GM21717 (cell line): ENCODE data around the gene PGBD5.

Source experiments
- ATAC-seq: cut with Tn5 transposase; IDR thresholded peaks from one replicate; pipeline ENCODE4 v1.9.1; 2021; ENCODE audit warnings: mild to moderate bottlenecking, moderate library complexity; ENCODE audit not compliant: unreplicated experiment

The PGBD5 gene

DNA sequence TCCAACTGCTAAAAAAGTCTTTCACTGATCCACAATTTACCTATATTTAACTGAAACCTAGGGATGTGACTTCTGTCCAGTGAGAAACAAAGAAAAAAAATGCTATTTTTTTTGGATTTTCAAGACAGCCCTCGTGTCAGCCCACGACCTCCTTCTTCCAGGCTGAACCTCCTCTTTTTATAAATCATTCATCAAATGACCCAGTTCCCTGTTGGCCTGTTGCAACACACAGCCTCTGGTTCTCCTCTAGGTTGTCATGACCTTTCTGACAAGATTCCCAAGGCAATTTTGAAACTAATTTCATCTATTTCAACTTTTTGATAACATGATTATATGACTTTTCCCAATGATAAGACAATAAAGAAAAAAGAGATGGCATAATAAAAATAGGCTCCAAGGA, 74.6 kb downstream of the PGBD5 start:
- ATAC-seq = no peak

DNA sequence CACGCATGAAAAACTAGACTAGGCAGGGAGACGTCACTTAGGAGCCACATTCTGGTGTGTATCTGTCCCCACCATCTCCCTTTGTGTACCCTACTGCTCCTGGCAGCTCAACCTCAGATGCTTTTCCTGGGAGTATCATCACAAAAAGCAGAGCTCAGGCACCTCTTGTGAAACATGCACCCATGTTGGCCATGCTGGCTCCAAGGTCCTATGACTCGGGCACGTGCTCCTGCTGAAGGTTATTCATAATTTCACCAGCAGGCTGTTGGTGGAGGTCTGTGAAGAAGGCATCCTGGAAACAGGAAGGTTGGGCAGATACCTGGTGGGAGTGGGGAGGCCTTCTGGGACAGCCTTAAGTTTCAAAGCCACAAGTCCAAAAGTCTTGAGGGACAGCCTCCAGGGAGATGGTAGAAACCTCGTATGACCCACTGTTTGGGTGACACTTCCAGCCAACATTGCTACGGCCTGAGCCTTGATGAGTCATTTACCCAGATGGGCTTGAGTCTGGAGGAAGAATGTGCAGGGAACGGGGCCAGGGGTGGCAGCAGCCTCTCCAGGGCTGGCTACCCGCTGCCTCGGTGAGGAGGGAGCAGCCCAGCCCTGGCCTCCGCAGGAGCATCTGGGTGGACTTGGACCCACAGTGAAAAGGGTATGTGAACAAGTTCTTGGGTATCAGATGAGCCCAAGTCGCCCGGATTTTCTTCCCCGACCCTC, 75.8 kb downstream of the PGBD5 start:
- ATAC-seq = no peak

DNA sequence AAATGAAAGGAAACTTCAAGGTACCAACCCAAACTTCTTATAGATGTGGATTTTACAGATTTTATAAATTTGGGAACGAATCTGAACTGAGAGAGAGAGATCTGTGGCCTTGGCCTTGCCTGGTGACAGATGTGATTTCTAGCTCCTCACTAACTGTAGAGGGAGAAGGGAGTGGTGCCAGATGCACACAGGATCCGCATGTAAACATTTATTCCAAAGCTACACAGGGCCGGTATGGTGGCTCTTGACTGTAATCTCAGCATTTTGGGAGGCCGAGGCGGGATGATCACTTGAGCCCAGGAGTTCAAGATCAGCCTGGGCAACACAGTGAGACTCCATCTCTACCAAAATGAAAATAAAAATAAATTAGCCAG, 77.1 kb downstream of the PGBD5 start:
- ATAC-seq = no peak

DNA sequence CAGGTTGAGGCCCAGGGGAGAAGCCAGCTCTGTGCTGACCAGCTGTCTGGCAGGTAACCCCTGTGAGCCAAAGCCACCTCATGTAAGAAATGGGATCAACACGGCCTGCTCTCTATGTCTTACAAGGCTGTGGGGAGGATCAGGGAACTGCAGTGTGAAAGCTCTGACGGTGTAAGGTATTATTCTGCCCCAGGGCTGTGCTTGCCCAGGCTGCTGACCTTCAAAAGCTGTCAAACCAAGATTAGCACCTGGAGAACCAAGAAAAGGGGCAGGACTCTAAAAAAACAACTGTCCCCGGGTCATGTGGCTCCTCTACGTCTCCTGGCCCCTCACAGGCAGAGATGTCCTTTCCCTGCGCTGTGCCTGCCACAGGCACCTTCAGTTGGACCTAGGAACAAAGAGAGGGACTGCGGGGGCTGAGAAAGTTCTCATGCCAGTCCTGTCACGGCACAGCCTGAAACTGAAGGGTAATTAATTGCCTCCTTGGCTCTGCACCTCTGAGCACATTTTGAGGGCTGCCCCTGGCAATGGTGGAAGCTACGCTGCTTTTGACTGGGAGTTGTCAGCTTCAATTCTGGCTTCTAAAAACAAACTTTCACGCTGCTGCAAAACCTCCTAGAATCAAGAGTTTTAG, 77.6 kb downstream of the PGBD5 start:
- no peak for ATAC-seq

DNA sequence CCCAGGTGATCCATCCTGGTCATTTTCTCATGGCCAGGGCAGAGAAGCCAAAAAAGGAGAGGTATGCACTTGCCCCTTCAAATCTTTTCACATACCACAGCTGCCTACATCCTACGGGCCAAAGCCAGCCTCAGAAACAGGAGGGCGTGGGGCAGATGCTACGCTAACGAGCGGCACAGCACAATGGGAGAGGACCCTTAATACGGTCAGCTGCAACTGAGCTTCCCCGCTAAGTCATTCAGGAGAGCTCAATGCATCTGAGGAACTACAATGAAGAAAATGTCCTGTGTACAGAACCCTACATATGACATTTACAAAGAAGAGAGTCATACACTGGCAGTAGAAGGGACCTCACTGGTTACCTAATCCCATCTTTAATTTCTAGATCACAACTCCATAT, 78.2 kb downstream of the PGBD5 start:
- no peak for ATAC-seq

DNA sequence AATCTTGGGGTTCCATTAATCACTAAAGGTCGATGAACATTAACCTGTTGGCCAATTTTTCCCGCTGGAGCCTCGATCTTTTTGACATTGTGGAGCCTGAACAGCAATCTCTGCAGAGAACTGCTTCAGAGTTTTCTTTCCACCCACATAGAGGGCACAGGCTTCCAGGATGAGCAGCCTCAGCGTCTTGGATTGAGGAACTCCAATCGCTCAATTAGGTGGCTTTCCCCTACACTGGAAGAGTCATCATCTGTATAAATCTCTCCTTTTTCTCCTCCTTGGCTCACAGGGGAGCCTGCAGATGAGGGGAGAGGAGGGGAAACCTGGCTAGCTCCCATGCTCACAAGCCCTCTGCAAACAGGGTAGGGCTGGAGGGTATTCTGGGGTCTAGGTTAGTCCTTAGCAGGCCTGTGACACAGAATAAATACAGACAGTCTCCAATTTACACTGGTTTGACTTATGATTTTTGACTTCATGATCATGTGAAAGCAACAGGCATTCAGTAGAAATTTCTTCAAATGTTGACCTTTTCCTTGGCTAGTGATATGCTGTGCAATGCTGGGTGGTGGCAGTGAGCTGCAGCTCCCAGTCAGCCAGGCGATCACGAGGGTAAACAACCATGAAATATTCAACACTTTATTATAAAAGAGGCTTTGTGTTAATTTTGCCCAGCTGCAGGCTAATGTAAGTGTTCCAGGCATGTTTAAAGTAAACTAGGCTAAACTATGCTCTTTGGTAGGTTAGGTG, 80.8 kb downstream of the PGBD5 start:
- ATAC-seq = no peak

DNA sequence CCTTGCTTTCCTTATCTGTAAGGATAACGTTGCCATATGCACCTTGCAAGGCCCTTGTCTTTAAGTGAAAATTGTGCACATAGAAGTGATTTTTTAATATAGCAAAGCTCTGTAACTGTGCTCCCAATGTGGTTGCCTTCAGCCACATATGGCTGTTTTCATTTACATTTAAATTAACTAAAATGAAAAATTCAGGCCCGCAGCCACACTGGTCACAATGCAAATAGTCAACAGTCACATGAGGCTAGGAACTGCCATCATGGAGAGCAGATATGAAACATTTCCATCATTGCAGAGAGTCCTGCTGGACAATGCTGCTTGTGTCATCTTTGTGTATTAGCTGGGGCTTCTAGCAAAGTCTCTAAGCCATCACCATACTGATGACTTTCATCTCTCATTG, 83.4 kb downstream of the PGBD5 start:
- ATAC-seq = no peak

DNA sequence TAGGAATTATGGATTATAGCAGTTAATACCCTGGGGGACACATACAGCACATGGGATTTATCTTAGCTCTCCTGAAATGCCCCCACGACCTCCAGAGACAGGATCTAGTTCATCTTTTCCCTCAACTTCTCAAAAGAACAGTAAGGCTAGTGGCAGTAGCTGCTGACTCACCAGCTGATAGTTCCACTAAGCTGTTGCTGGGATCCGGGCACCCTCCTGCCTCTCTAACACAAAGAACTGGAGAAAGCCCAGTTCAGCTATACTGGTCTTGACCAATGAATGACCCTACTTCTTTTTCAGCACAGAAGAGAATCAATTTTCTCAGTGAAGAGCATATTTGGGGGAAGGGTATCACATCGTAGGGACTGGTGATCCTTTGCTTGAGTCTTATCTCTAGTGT, 84.1 kb downstream of the PGBD5 start:
- ATAC-seq = no peak

DNA sequence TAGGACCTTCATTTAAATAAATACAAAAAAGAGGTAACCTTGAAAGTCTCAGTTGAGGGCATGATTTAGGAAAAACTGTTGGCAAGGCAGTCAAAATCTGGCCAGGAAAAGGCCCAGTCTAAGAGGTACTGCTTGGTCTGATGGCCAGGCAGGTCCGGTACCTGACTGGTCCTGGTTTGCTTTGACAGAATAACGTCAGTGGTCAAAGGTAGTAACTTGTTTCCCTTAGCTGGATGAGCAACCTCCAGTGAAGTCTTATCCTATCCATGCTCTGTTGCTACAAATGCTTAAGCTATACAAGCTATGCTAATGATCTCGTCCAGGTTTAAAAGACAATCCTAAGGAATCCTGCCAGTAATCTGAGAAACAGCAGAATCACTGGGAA, 85.0 kb downstream of the PGBD5 start:
- no peak for ATAC-seq

DNA sequence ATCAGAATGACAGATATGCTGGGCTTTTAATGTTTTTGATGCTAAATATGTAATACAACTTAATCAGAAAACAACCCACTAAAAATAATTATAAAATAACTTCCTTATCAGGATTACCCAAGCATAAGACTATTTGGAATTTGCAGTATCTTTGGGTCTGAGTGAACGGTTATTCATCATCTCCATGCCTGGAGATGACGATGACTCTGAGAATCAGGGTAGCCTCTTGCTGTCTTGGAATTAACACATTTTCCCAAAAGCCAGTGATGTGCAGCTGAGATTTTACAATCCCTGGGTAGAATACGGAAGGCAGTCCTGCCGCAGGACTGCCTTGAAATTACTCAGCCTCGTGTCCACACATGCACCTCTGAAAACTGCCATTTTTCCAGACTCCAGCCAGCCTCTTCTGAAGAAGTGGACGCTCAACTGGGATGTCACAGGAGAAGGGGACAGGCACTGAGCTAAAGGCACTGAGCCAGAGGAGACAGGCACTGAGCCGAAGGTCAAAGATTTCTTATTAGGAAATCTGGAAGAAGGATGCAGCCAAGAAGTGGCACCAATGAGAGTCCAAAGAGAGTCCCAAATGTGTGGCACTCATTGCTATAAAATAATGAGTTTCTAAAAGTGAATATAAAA, 85.5 kb downstream of the PGBD5 start:
- ATAC-seq = no peak

DNA sequence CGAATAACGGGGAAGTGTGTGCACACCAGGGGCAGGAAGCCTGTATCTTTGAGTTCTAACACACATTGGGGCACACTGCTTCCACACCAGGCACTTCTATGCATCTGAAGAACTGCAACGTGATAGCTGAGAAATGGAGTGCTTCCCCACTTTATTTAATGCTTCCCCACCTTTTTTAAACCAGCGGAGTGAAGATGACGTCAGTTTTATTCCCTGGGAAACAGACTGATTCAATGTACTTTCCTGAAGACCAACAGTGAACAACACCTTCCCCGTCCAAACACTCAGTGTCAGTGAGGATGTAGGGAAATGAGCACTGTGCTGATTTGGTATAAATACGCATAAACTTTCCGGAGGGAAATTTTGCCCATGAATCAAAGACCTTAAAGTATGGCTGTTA, 87.1 kb downstream of the PGBD5 start:
- no peak for ATAC-seq

DNA sequence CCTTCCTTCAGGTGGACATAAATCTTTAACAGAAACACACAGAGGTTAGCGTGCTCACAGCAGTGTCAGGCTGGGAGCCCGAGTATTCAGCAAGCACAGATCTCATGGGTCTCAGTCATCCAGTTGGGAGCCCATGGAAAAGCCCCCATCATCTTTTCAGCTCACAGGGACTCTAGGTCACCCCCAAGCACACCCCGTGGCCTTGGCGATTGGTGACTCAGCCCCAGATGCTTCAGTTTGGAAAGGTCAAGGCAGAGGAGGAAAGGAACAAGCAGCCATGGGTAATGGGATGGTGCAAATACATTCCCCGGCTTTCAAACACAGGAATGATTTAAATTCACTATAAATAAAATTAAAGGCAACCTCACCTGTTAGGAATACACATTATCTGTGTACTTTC, 88.9 kb downstream of the PGBD5 start:
- no peak for ATAC-seq

DNA sequence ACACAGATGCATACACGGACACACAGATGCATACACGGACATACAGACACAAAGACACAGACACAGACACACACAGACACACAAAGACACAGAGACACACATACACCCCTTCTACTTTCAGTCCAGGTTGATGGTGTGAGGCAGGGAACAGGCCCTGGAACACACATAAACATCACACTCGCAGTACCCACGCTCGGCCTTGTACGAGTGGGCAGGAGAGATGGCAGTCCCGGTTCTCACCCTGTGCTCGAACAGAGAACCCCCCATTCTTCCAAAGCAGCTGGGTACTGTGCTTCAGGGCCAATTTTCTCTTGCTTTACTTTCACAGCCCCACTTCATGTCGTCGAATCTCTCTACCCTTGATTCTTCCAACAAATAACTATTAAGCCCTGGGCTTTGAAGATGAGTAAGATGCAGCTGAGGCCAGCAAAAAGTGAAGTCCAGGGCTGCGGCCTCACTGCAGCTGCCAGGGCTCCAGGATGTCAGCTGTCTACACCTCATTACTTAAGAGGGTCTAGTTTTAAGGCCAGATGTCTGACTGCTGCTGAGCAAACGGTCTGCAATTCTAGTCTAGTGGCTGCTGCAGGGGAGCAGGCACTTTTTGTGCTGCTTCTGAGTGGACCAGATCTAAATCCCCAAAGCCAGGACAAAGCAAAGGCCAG, 90.1 kb downstream of the PGBD5 start:
- no peak for ATAC-seq

DNA sequence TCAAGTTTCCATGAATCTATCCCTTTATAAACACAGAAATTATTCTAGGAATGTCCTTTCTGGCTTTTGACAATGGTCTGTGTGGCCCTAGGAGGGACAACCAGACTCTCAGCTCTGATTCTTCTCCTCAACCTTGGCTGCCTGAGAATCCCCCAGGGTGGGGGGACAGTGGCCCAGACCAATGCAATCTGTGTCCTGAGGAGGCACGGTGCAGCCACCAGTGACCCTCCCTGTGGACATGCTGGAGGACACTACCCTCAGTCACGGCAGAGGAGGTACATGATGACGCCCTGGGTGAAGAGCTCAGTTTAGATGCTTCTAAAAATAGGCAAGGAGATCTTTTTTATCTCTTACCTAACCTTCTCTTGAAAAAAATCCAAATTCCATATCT, 91.7 kb downstream of the PGBD5 start:
- ATAC-seq = no peak

DNA sequence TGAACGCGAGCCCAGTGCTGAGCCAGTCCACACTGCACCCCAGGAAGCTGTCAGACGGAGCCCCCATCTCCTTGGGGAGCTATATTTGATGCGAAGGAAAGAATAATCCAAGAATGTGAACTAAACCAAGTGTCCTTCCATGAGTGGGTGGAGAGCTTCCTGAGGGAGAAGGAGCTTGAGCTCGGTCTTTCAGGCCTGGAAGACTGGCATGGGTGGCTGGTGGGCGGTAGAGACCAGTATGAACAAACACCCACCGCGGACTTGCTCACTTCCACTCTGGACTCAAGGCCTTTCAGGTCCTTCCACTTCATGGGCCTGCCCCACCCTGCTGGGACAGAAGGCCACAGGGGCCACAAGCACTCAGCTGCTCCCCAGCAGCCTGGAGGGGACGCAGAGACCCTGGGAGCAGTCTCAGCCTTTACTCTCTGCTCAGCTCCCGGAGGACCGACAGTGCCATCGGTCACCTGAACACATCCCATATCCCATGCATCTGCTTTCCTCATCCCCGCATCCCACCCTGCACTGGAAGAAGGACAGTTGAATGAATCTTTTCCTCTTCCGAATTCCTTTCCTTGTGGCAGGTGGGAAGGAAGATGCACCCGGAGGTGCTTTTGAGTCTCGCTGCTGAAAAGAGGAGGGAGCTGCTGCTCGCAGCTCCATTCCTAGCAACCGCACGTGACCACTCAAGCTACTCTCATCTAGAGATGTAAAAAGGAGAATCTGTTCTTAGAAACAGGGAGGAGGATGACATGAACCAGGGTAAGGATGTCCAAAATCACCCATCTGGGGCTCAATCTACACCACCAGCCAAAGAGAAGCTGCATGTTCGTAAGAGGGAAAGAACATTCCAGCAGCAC, 92.3 kb downstream of the PGBD5 start:
- ATAC-seq = no peak

DNA sequence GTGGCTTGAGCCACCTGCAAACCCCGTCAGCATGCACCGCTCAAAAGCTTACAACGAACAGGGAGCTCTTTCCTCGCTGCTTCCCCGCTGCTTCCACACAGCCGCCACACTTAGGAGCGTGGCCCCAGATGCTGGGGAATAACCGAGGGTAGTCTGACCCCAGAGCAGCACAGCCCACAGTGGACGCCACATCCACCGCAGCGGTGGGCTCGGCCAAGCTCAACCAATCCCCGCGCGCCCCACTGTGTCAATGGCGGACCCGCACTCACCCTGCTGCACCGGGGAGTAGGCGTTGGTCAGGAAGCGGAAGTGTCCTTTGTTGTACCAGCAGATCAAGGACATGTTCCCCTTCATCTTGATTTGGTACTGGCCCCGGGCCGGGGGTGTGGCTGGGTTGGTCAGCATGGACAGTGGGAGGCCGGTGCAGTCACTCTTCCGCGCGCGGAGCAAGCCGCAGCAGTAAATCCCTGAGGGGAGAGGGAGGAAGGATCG, 93.5 kb downstream of the PGBD5 start:
- ATAC-seq = no peak

DNA sequence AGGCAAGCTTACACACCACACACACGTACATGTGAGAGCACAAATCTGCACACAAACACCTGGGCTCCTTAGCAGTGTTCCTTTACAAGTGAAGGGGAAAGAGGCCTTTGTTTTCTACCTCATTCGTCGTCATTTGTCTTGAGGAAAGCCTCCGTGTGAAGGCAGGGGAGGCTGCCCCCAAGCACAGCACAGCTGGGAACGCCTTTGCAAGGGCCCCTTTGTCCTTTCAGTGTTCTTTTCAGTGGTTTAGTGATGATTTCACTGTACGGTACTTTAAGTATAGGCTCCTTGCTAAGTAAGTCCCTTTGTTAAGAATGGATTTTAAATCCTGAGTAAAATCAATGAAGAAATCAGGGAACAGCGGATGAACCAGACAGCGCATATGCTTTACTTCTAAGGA, 94.1 kb downstream of the PGBD5 start:
- ATAC-seq = no peak

DNA sequence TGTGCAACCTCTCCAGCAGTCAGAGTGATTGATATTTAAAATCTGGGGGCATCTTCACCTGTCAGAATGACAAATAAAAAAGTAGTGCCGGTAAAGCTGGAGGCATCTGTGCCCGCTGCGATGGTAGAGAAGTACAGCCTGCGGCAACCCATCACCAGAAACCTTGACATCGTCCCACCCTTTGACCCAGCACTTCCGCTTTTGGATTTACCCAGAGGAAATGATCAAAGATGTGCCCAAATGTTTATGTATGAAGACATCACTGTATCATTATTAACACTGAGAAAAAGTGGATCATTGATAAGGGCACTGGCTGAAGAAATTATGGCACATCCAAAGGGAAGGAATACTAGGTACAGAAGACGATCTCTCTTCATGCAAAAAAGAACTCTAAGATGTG, 96.0 kb downstream of the PGBD5 start:
- ATAC-seq = no peak

DNA sequence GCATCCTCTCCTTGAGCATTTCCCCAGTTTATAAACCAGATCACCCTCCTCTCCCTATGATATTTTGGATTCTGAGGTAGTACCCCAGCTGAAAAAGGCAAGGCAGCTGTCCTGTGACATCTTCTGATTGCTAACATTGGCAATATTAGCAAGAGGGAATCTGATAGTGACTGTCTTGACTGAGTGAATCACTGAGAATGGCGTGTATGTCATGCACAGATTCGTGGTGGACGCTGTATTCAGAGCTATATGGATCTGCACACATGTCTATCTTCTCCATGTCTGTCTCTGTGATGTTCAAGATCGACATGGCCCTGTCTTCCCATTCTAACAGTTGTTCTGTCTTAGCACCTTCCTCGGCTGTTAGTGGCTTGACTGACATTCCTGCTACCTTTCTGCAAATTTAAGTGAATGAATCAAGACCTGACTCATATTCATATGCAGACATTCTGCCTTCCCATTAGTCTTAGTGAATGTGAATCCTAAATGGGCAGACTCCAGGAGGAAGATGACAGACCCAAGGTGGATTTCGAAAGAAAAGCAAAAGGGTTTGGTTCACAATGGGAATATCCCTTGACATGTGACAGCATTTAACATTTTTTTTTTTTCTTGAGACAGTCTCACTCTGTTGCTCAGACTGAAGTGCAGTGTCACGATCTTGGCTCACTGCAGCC, 97.7 kb downstream of the PGBD5 start:
- no peak for ATAC-seq

DNA sequence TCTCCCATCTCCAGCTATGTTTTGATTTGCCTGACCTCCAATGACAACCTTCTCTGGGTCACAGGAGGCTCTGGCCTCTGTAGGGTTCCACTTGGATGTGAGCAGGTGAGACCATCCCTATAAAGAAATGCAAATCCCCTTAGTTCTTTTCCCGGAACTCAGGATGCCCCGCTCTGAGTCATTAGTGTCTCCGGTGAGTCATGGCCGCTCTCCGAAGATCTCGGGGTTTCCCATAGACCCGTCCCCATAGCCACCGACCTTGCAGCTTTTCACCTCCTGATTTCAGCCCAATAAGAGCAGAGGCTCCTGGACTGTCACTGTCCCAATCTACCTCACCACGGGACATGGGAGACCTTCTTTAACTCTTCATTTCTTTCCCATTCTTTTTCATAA, 98.2 kb downstream of the PGBD5 start:
- ATAC-seq = peak; percentile 69
